CD4-positive, alpha-beta T cell (primary cell): Measurements from ENCODE around the gene SLAMF7. TPM values are rescaled to one million over a fixed set of nuclear protein-coding genes. Genes with fewer than 3 reads are reported as not detected.
"Not testable (repeated sequence)": the region's sequence is repeated elsewhere in the genome, so short reads cannot be mapped to it uniquely, and the experiment has no call there.

Experiments used
- ATAC-seq: fragments of 200-7000 bp; cut with Tn5 transposase; one replicate; pipeline ENCODE4 v1.10.0; 2022; ENCODE audit warnings: mild to moderate bottlenecking; ENCODE audit not compliant: poor library complexity
- CTCF ChIA-PET: fragments of 350-600 bp; sonication (Branson Sonifier 250); formaldehyde crosslinking; loops from one replicate; lab custom pipeline; 2021; ENCODE audit warnings: antibody characterized with exemption, inconsistent platforms; lab: Charles Lee
- POLR2A ChIA-PET: fragments of 350-600 bp; sonication (Branson Sonifier 250); formaldehyde crosslinking; loops from one replicate; lab custom pipeline; 2021; ENCODE audit warnings: antibody characterized with exemption, inconsistent platforms; lab: Charles Lee
- DNase-seq, 14 experiments: peaks; one replicate each; pipeline ENCODE4 v3.0.0-alpha.2; 2013 to 2020; ENCODE audit warnings: mixed read lengths in 2 of 14
- H3K27ac ChIP-seq, 2 donors: one replicate each; pipeline versions ENCODE4 v1.5.1 to v1.7.0; 2013; ENCODE audit warnings: low read length in 2 of 2, low read depth in 1 of 2, mild to moderate bottlenecking in 1 of 2
- H3K27me3 ChIP-seq, 2 experiments: 1 replicate in 1 of 2; 2 replicates in 1 of 2; pipeline versions ENCODE4 v1.6.1 to v1.7.0; 2013; ENCODE audit warnings: low read length in 2 of 2, control low read depth in 1 of 2, mild to moderate bottlenecking in 1 of 2, moderate library complexity in 1 of 2; ENCODE audit not compliant: insufficient read depth in 2 of 2, control insufficient read depth in 1 of 2
- H3K36me3 ChIP-seq: one replicate; pipeline ENCODE4 v1.6.1; 2013; ENCODE audit warnings: low read length, control low read depth; ENCODE audit not compliant: insufficient read depth
- H3K4me1 ChIP-seq: one replicate; pipeline ENCODE4 v1.6.1; 2013; ENCODE audit warnings: low read length, control low read depth; ENCODE audit not compliant: insufficient read depth
- H3K4me3 ChIP-seq: one replicate; pipeline ENCODE4 v1.5.1; 2013; ENCODE audit warnings: mild to moderate bottlenecking, low read length, moderate library complexity
- H3K9me3 ChIP-seq, 2 experiments: 1 replicate in 1 of 2; 2 replicates in 1 of 2; pipeline versions ENCODE4 v1.6.1 to v1.7.0; 2013; ENCODE audit warnings: low read length in 2 of 2, mild to moderate bottlenecking in 2 of 2, control low read depth in 1 of 2, moderate library complexity in 1 of 2; ENCODE audit not compliant: control insufficient read depth in 1 of 2, insufficient read depth in 1 of 2
- H3K27ac Mint-ChIP-seq: one replicate; pipeline ENCODE4 v1.8.0; 2020; ENCODE audit warnings: mixed read lengths
- H3K27me3 Mint-ChIP-seq: one replicate; pipeline ENCODE4 v1.8.0; 2021; ENCODE audit warnings: mixed read lengths
- H3K36me3 Mint-ChIP-seq: one replicate; pipeline ENCODE4 v1.8.0; 2021; ENCODE audit warnings: low read depth, mixed read lengths
- H3K4me1 Mint-ChIP-seq: one replicate; pipeline ENCODE4 v1.8.0; 2021; ENCODE audit warnings: low read depth, mixed read lengths
- H3K4me3 Mint-ChIP-seq: one replicate; pipeline ENCODE4 v1.8.0; 2020; ENCODE audit warnings: mild to moderate bottlenecking, mixed read lengths
- H3K9me3 Mint-ChIP-seq: one replicate; pipeline ENCODE4 v1.8.0; 2020; ENCODE audit warnings: mixed read lengths
- intact Hi-C, 2 experiments: fragments of 100-400 bp; cut with DNase I in 1 of 2; cut with micrococcal nuclease in 1 of 2; formaldehyde crosslinking; loops; one replicate each; pipeline versions ENCODE4 v1.15.1 to v1.9.0; 2023 to 2025; cut with DNase I, micrococcal nuclease
- total RNA-seq, 174 experiments: library from RNA in 2 of 174; stranded (reverse) in 2 of 174; gene quantifications; one replicate each; pipeline ENCODE4 v1.2.3 and lab custom pipeline; 2021 to 2026
- TF ChIP-seq, protein P1 (sequence below): fragments of 200-600 bp; IDR thresholded peaks from one replicate; pipeline ENCODE4 v1.8.0; 2022; ENCODE audit warnings: antibody characterized with exemption, mild to moderate bottlenecking

The SLAMF7 gene
- total RNA-seq, 2 experiments from 2014 or later: 0.69 to 0.78 TPM

DNA sequence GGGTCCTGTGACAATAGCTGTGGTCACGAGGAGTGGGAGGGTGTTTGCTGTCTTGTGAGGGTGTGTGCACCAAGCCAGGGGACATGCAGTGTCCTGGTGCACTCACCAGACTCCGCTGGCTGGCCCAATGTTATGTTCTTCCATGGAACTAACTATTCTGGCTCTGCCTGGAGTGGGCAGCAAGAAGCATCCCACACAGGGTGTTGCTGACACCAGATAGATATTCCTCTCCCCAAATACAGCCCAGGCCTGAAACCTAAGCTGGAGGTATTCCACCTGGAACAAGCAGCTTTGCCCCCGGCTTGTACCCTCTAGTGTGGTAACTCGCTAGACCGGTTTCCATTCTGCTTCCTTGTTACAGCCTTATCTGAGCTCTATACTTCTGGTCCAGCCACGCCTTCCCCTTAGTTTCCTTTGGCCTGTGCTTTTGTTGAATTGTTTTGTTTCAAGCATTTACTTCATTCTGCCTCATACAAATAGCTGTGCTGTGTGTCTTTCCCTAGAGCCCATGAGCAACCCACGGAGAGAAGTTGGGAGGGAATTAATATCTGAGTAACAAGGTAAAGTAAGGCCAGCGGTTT is 42.2 kb downstream of the SLAMF7 start:
- ChIA-PET CTCF (interaction anchor here (0.9 kb wide), 2 partner anchors 56 to 100 kb away, joined by 3 read pairs; no protein-coding TSS in a partner anchor), POLR2A (interaction anchor here (0.7 to 1.3 kb wide), 2 partner anchors 14 to 18 kb away, joined by 5 to 10 read pairs; no protein-coding TSS in a partner anchor)
- no peak overlapping the region for H3K27ac Mint-ChIP-seq
- ATAC-seq (no peak), DNase-seq (no peak)
- peaks cover 27% of the 10 kb centered on the region for H3K4me1 ChIP-seq
- H3K36me3 Mint-ChIP-seq: no peaks in the 10 kb centered on the region
- H3K4me3 Mint-ChIP-seq: no peak overlapping the region
- no peaks in the 10 kb centered on the region for H3K27me3 Mint-ChIP-seq
- H3K36me3 ChIP-seq: no peaks in the 10 kb centered on the region
- TF ChIP-seq, protein P1, sequence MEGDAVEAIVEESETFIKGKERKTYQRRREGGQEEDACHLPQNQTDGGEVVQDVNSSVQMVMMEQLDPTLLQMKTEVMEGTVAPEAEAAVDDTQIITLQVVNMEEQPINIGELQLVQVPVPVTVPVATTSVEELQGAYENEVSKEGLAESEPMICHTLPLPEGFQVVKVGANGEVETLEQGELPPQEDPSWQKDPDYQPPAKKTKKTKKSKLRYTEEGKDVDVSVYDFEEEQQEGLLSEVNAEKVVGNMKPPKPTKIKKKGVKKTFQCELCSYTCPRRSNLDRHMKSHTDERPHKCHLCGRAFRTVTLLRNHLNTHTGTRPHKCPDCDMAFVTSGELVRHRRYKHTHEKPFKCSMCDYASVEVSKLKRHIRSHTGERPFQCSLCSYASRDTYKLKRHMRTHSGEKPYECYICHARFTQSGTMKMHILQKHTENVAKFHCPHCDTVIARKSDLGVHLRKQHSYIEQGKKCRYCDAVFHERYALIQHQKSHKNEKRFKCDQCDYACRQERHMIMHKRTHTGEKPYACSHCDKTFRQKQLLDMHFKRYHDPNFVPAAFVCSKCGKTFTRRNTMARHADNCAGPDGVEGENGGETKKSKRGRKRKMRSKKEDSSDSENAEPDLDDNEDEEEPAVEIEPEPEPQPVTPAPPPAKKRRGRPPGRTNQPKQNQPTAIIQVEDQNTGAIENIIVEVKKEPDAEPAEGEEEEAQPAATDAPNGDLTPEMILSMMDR: no peak
- no peaks in the 10 kb centered on the region for H3K9me3 Mint-ChIP-seq
- no peaks in the 10 kb centered on the region for H3K9me3 ChIP-seq
- H3K4me3 ChIP-seq: no peak overlapping the region
- no peaks in the 10 kb centered on the region for H3K27me3 ChIP-seq
- intact Hi-C loops: no loop called here
- H3K27ac ChIP-seq: no peak overlapping the region
- H3K4me1 Mint-ChIP-seq: peaks cover 25% of the 10 kb centered on the region

DNA sequence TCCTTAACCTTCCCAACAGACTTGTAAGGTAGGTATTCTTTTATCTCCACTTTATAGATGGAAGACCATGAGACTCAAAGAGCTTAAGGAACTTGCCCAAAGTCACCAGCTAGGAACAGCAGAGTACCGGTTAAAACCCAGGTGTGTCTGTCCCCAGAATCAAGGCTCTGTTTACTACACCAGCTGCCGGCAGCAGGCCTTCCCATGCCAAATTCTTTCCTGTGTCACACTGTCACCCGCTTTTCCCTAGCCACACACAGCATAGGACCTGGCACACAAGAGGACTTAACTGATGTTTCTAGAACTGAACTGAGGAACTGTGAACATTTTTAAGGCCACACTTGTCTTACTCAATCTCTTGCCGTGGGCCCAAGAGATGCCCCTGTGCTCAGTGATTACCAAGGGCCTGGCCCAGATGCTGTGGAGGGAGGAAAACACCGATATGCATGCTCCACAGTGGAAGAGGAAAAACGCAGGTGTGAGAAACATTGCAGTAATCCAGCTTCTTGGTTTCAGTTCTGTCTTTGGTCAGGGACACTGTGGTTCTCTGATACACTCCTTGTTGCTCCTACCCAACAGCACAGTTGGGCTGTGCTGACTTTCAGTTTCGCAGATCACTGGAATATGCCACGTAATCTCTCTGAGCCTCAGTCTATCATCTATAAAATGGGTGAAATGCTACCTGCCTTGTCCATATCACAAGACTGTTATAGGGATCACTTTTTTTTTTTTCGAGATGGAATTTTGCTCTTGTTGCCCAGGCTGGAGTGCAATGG is 43.1 kb downstream of the SLAMF7 start:
- Histone ChIP-seq H3K4me3 (peak overlapping the region; percentile 29), H3K9me3 (no peaks in the 10 kb centered on the region), H3K36me3 (no peaks in the 10 kb centered on the region), H3K4me1 (peaks cover 26% of the 10 kb centered on the region), H3K27me3 (no peaks in the 10 kb centered on the region), H3K27ac (no peak overlapping the region)
- H3K27me3 Mint-ChIP-seq: no peaks in the 10 kb centered on the region
- no peaks in the 10 kb centered on the region for H3K36me3 Mint-ChIP-seq
- no peak overlapping the region for H3K4me3 Mint-ChIP-seq
- peaks cover 25% of the 10 kb centered on the region for H3K4me1 Mint-ChIP-seq
- no peaks in the 10 kb centered on the region for H3K9me3 Mint-ChIP-seq
- intact Hi-C loops: no loop called here
- peak in 3 of 14 experiments; percentile 56 to 72 (median 57) for DNase-seq
- ChIA-PET CTCF (interaction anchor here (0.9 kb wide), 3 partner anchors 14 to 100 kb away, joined by 3 to 5 read pairs (median 3); no protein-coding TSS in a partner anchor), POLR2A (interaction anchor here (0.6 to 1.3 kb wide), 4 partner anchors 13 to 58 kb away, joined by 3 to 10 read pairs (median 4); no protein-coding TSS in a partner anchor)
- peak overlapping the region; percentile 24 for H3K27ac Mint-ChIP-seq
- peak; percentile 59 for ATAC-seq
- TF ChIP-seq, protein P1: no peak

DNA sequence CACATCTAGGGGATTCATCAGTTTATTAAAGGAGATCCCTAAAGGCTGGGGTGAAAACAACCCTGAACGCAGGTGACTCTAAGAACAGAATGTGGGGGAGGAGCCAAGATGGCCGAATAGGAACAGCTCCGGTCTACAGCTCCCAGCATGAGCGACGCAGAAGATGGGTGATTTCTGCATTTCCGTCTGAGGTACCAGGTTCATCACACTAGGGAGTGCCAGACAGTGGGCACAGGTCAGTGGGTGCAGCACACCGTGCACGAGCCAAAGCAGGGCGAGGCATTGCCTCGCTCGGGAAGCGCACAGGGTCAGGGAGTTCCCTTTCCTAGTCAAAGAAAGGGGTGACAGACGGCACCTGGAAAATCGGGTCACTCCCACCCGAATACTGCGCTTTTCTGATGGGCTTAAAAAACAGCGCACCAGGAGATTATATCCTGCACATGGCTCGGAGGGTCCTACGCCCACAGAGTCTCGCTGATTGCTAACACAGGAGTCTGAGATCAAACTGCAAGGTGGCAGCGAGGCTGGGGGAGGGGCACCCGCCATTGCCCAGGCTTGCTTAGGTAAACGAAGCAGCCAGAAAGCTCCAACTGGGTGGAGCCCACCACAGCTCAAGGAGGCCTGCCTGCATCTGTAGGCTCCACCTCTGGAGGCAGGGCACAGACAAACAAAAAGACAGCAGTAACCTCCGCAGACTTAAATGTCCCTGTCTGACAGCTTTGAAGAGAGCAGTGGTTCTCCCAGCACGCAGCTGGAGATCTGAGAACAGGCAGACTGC is 44.1 kb downstream of the SLAMF7 start:
- H3K27me3 Mint-ChIP-seq, H3K27ac ChIP-seq, H3K4me3 Mint-ChIP-seq, ATAC-seq, H3K4me3 ChIP-seq, H3K9me3 Mint-ChIP-seq, H3K36me3 Mint-ChIP-seq, H3K36me3 ChIP-seq, H3K27me3 ChIP-seq, intact Hi-C loops, H3K9me3 ChIP-seq: not testable (repeated sequence)
- ChIA-PET POLR2A (interaction anchor here (1.3 kb wide), 1 partner anchor 13 kb away, joined by 3 read pairs; the partner anchor contains the start of gene LY9), CTCF (interaction anchor here (0.6 kb wide), 1 partner anchor 23 kb away, joined by 3 read pairs; no protein-coding TSS in a partner anchor)
- H3K27ac Mint-ChIP-seq: peak overlapping the region; percentile 44
- DNase-seq: peak in 1 of 14 experiments; percentile 45
- peaks cover 19% of the 10 kb centered on the region for H3K4me1 Mint-ChIP-seq
- peaks cover 18% of the 10 kb centered on the region for H3K4me1 ChIP-seq
